GM19351 (cell line): Measurements from ENCODE around the gene SLC2A4RG.

Experiments
- ATAC-seq: cut with Tn5 transposase; IDR thresholded peaks from one replicate; pipeline ENCODE4 v1.9.1; 2021; ENCODE audit warnings: mild to moderate bottlenecking, moderate library complexity; ENCODE audit not compliant: unreplicated experiment

Gene SLC2A4RG

GRCh38 chr20:63740627-63741353 lies 1.2 kb downstream of the SLC2A4RG start:
- ATAC-seq: no peak

GRCh38 chr20:63741354-63741675 lies 1.7 kb downstream of the SLC2A4RG start:
- ATAC-seq: no peak

- ATAC-seq: no peak
Measured at GRCh38 chr20:63741676-63742380, 2.3 kb downstream of the SLC2A4RG start.

- ATAC-seq: no peak
Measured at GRCh38 chr20:63742381-63743024, 2.9 kb downstream of the SLC2A4RG start.

GRCh38 chr20:63743210-63743970 lies 3.8 kb downstream of the SLC2A4RG start:
- ATAC-seq: no peak

GRCh38 chr20:63744158-63744557 lies 4.6 kb downstream of the SLC2A4RG start:
- ATAC-seq: no peak

GRCh38 chr20:63744574-63745423 lies 5.2 kb downstream of the SLC2A4RG start:
- no peak for ATAC-seq

- no peak for ATAC-seq
Measured at GRCh38 chr20:63745424-63745805, 5.8 kb downstream of the SLC2A4RG start.

- ATAC-seq: no peak
Measured at GRCh38 chr20:63745961-63746731, 6.6 kb downstream of the SLC2A4RG start.

GRCh38 chr20:63746751-63747315 lies 7.3 kb downstream of the SLC2A4RG start:
- no peak for ATAC-seq

- no peak for ATAC-seq
Measured at GRCh38 chr20:63747622-63748069, 8.1 kb downstream of the SLC2A4RG start.

GRCh38 chr20:63748070-63748933 lies 8.7 kb downstream of the SLC2A4RG start:
- no peak for ATAC-seq

GRCh38 chr20:63748934-63749270 lies 9.3 kb downstream of the SLC2A4RG start:
- no peak for ATAC-seq

GRCh38 chr20:63749597-63750508 lies 10.3 kb downstream of the SLC2A4RG start:
- no peak for ATAC-seq

GRCh38 chr20:63750807-63751470 lies 11.4 kb downstream of the SLC2A4RG start:
- ATAC-seq: no peak

GRCh38 chr20:63751471-63752271 lies 12.1 kb downstream of the SLC2A4RG start:
- no peak for ATAC-seq
